Urothelium cell line (cell line): ENCODE measurements around the gene INPP5F.
"Not testable (repeated sequence)": the region's sequence is repeated elsewhere in the genome, so short reads cannot be mapped to it uniquely, and the experiment has no call there.

Experiments
- DNase-seq: peaks from one replicate; pipeline ENCODE4 v3.0.0; 2011; ENCODE audit warnings: low spot score, mixed read lengths
- FAIRE-seq: peaks from 2 replicates; lab custom pipeline; 2011; peaks lifted over from hg19 to GRCh38; lab: Jason Lieb, UNC

INPP5F gene

GRCh38 chr10:119772334-119772733, 46.5 kb downstream of the INPP5F start:
- FAIRE-seq (no peak), DNase-seq (no peak)

GRCh38 chr10:119773041-119773440, 47.2 kb downstream of the INPP5F start:
- DNase-seq, FAIRE-seq: not testable (repeated sequence)

- FAIRE-seq, result no peak
- no peak for DNase-seq
These were observed 49.7 kb downstream of the INPP5F start for GRCh38 chr10:119775529-119775928.

GRCh38 chr10:119776536-119776935, 50.7 kb downstream of the INPP5F start:
- FAIRE-seq (no peak), DNase-seq (no peak)

GRCh38 chr10:119777686-119778085, 51.8 kb downstream of the INPP5F start:
- no peak for FAIRE-seq
- no peak for DNase-seq

- FAIRE-seq, result no peak
- DNase-seq, result no peak
These were observed 53.1 kb downstream of the INPP5F start for GRCh38 chr10:119778776-119779445.

- no peak for FAIRE-seq
- DNase-seq, result no peak
These were observed 55.1 kb downstream of the INPP5F start for GRCh38 chr10:119780879-119781480.

GRCh38 chr10:119781498-119781897, 55.6 kb downstream of the INPP5F start:
- FAIRE-seq (no peak), DNase-seq (no peak)

- DNase-seq (no peak), FAIRE-seq (no peak)
These were observed 57.3 kb downstream of the INPP5F start for GRCh38 chr10:119782981-119783664.

- FAIRE-seq (no peak), DNase-seq (no peak)
These were observed 57.8 kb downstream of the INPP5F start for GRCh38 chr10:119783665-119784027.

- FAIRE-seq (no peak), DNase-seq (no peak)
These were observed 58.7 kb downstream of the INPP5F start for GRCh38 chr10:119784340-119785067.

- FAIRE-seq (no peak), DNase-seq (no peak)
These were observed 60.4 kb downstream of the INPP5F start for GRCh38 chr10:119786117-119786769.

GRCh38 chr10:119795101-119795500, 69.3 kb downstream of the INPP5F start:
- FAIRE-seq, DNase-seq: not testable (repeated sequence)

- FAIRE-seq (no peak), DNase-seq (no peak)
These were observed 70.2 kb downstream of the INPP5F start for GRCh38 chr10:119796039-119796438.

GRCh38 chr10:119801176-119801575, 75.3 kb downstream of the INPP5F start:
- FAIRE-seq, result no peak
- no peak for DNase-seq

- no peak for DNase-seq
- no peak for FAIRE-seq
These were observed 76.2 kb downstream of the INPP5F start for GRCh38 chr10:119801998-119802538.

- DNase-seq, result no peak
- FAIRE-seq, result no peak
These were observed 77.4 kb downstream of the INPP5F start for GRCh38 chr10:119803264-119803663.

GRCh38 chr10:119805702-119806230, 79.9 kb downstream of the INPP5F start:
- DNase-seq, result no peak
- FAIRE-seq, result no peak

- DNase-seq, result no peak
- no peak for FAIRE-seq
These were observed 80.7 kb downstream of the INPP5F start for GRCh38 chr10:119806334-119807130.
